K562 (cell line): ENCODE measurements around the gene CBFA2T2. TPM values are rescaled to one million over a fixed set of nuclear protein-coding genes. Genes with fewer than 3 reads are reported as not detected.
A peak's percentile ranks its signal among the peaks of the same experiment; 100 is the strongest.

Experiments used
- ATAC-seq: fragments of 200-7000 bp; cut with Tn5 transposase; 3 replicates; pipeline ENCODE4 v1.9.1; 2020; ENCODE audit warnings: moderate library complexity
- BruUV-seq: library from RNA; stranded (reverse); fragments of 400-500 nt; replicated peaks from 2 replicates; lab custom pipeline; 2021; lab: Mats Ljungman, UMichigan
- CTCF ChIA-PET: fragments of 300-600 bp; formaldehyde crosslinking; extraction: SDS; loops from one replicate; lab custom pipeline; 2021; ENCODE audit warnings: low intra/inter-chr PET ratio; lab: Yijun Ruan, JAX
- POLR2A ChIA-PET: fragments of 300-600, 350-650 bp; sonication (Branson Sonifier 250); formaldehyde crosslinking; extraction: SDS; loops from one replicate; lab custom pipeline; 2021; ENCODE audit warnings: antibody characterized with exemption, inconsistent platforms; lab: Yijun Ruan, JAX
- DNase-seq, 4 experiments: peaks; one replicate each; pipeline versions ENCODE4 v3.0.0 to v3.0.0-alpha.2; 2011 to 2018; ENCODE audit warnings: low spot score in 3 of 4, mixed read lengths in 3 of 4; ENCODE audit errors: extremely low read depth in 1 of 4
- FAIRE-seq: peaks from 2 replicates; lab custom pipeline; 2011; peaks lifted over from hg19 to GRCh38; lab: Jason Lieb, UNC
- H2AFZ ChIP-seq: 2 replicates; pipeline ENCODE4 v1.6.0; 2011; ENCODE audit warnings: low read depth, low read length, control low read depth, inconsistent platforms
- H3K27ac ChIP-seq: fragments of 200-600 bp; 3 replicates; pipeline ENCODE4 v1.8.0; 2011; ENCODE audit warnings: low read depth, mild to moderate bottlenecking, control low read depth, inconsistent platforms, low read length, moderate library complexity, mixed read lengths; ENCODE audit errors: extremely low read depth
- H3K27me3 ChIP-seq, 2 experiments: fragments of 300-600 bp in 1 of 2; 2 replicates in 1 of 2; 3 replicates in 1 of 2; pipeline versions ENCODE4 v1.6.0 to v1.8.0; 2011; ENCODE audit warnings: inconsistent platforms in 2 of 2, low read length in 2 of 2, mild to moderate bottlenecking in 1 of 2, mixed read lengths in 1 of 2, moderate library complexity in 1 of 2; ENCODE audit not compliant: control insufficient read depth in 2 of 2, insufficient read depth in 2 of 2
- H3K36me3 ChIP-seq: fragments of 300-600 bp; 3 replicates; pipeline ENCODE4 v1.8.0; 2011; ENCODE audit warnings: mild to moderate bottlenecking, low read length, inconsistent platforms; ENCODE audit not compliant: control insufficient read depth, insufficient read depth
- H3K4me1 ChIP-seq, 2 experiments: fragments of 200-600 bp in 1 of 2; replicated peaks in 1 of 2; 2 replicates in 1 of 2; 3 replicates in 1 of 2; pipeline versions ENCODE4 v1.5.1 to v1.8.0; 2011; ENCODE audit warnings: inconsistent platforms in 2 of 2, low read length in 2 of 2, mild to moderate bottlenecking in 1 of 2, mixed read lengths in 1 of 2, moderate library complexity in 1 of 2; ENCODE audit not compliant: control insufficient read depth in 2 of 2, insufficient read depth in 2 of 2
- H3K4me2 ChIP-seq: 2 replicates; pipeline ENCODE4 v1.6.1; 2011; ENCODE audit warnings: low read length, control low read depth, inconsistent platforms, mixed read lengths; ENCODE audit not compliant: insufficient read depth
- H3K4me3 ChIP-seq: fragments of 200-600 bp; sonication (generic), shearing (Covaris generic); 2 replicates; pipeline ENCODE4 v1.5.1; 2016; ENCODE audit warnings: control low read depth, inconsistent platforms
- H3K79me2 ChIP-seq: fragments of 200-600 bp; 3 replicates; pipeline ENCODE4 v1.8.0; 2011; ENCODE audit warnings: low read length, inconsistent platforms; ENCODE audit not compliant: control insufficient read depth, insufficient read depth
- H3K9ac ChIP-seq, 2 experiments: 2 replicates each; pipeline versions ENCODE4 v1.6.0 to v1.6.1; 2011; ENCODE audit warnings: low read depth in 2 of 2, low read length in 2 of 2, control low read depth in 1 of 2, inconsistent platforms in 1 of 2, mild to moderate bottlenecking in 1 of 2, mixed read lengths in 1 of 2; ENCODE audit not compliant: insufficient read depth in 1 of 2
- H3K9me1 ChIP-seq: one replicate; pipeline ENCODE4 v1.6.0; 2011; ENCODE audit warnings: inconsistent platforms, mild to moderate bottlenecking, low read length, moderate library complexity; ENCODE audit not compliant: control insufficient read depth, insufficient read depth
- H3K9me3 ChIP-seq: replicated peaks from 2 replicates; pipeline ENCODE4 v1.5.1; 2011; ENCODE audit warnings: low read depth, low read length, inconsistent platforms; ENCODE audit not compliant: control insufficient read depth, insufficient read depth
- H4K20me1 ChIP-seq: replicated peaks from 2 replicates; pipeline ENCODE4 v1.6.1; 2011; ENCODE audit warnings: low read length, inconsistent platforms, mixed read lengths; ENCODE audit not compliant: control insufficient read depth, insufficient read depth
- ATF7 ChIP-seq: fragments of 450-650 bp; IDR thresholded peaks from 2 replicates; pipeline ENCODE4 v1.7.1; 2014; ENCODE audit warnings: mild to moderate bottlenecking, moderate library complexity
- CHCHD3 ChIP-seq: fragments of 250-450 bp; sonication (Bioruptor Pico); IDR thresholded peaks from 2 replicates; pipeline ENCODE4 v2.1.2; 2022; ENCODE audit warnings: mild to moderate bottlenecking
- E2F6 ChIP-seq, 2 experiments: IDR thresholded peaks; 2 replicates each; pipeline ENCODE4 v1.6.1; 2011; ENCODE audit warnings: borderline replicate concordance in 1 of 2, control low read depth in 1 of 2, low read depth in 1 of 2, low read length in 1 of 2, mild to moderate bottlenecking in 1 of 2, mixed read lengths in 1 of 2, moderate library complexity in 1 of 2; ENCODE audit not compliant: insufficient read depth in 1 of 2, insufficient read length in 1 of 2, poor library complexity in 1 of 2, severe bottlenecking in 1 of 2; ENCODE audit errors: extremely low read depth in 1 of 2
- ESRRB ChIP-seq: fragments of 250-450 bp; sonication (Bioruptor Pico); IDR thresholded peaks from 2 replicates; pipeline ENCODE4 v1.5.0; 2020; ENCODE audit warnings: mild to moderate bottlenecking, moderate library complexity, borderline replicate concordance
- ETV1 ChIP-seq: fragments of 450-650 bp; conservative IDR thresholded peaks from 2 replicates; pipeline ENCODE4 v1.6.1; 2016; ENCODE audit warnings: missing genetic modification characterization, control low read depth, low read depth, missing compliant biosample characterization
- FOXJ2 ChIP-seq: fragments of 200-800 bp; sonication (Bioruptor generic); IDR thresholded peaks from 2 replicates; pipeline ENCODE4 v1.6.1; 2016; ENCODE audit warnings: missing genetic modification characterization, missing compliant biosample characterization
- GTF3C2 ChIP-seq: IDR thresholded peaks from 3 replicates; pipeline ENCODE4 v1.6.1; 2011; ENCODE audit warnings: borderline replicate concordance, mild to moderate bottlenecking, moderate library complexity; ENCODE audit not compliant: insufficient read length; ENCODE audit errors: extremely low read depth
- KDM1A ChIP-seq, 2 experiments: fragments of 450-650 bp; IDR thresholded peaks; 2 replicates each; pipeline ENCODE4 v1.6.1; 2016; ENCODE audit warnings: mild to moderate bottlenecking in 2 of 2
- MBD2 ChIP-seq: sonication (generic); IDR thresholded peaks from 2 replicates; pipeline ENCODE4 v1.6.1; 2016; ENCODE audit warnings: low read depth, borderline replicate concordance
- NCOA2 ChIP-seq, 2 experiments: fragments of 450-650 bp; IDR thresholded peaks; 2 replicates each; pipeline ENCODE4 v1.6.1; 2018; ENCODE audit warnings: mild to moderate bottlenecking in 2 of 2, moderate library complexity in 1 of 2; ENCODE audit not compliant: partially characterized antibody in 2 of 2
- NFRKB ChIP-seq: fragments of 450-650 bp; IDR thresholded peaks from 2 replicates; pipeline ENCODE4 v1.6.1; 2016; ENCODE audit warnings: low read depth
- POLR2G ChIP-seq: fragments of 200-400 bp; formaldehyde crosslinking; IDR thresholded peaks from 2 replicates; pipeline ENCODE4 v1.6.1; 2017; ENCODE audit warnings: low read depth, mild to moderate bottlenecking, antibody characterized with exemption, low read length, moderate library complexity
- RBFOX2 ChIP-seq: fragments of 200-400 bp; formaldehyde crosslinking; IDR thresholded peaks from 2 replicates; pipeline ENCODE4 v1.6.1; 2017; ENCODE audit warnings: low read depth, mild to moderate bottlenecking, low read length, moderate library complexity
- SETDB1 ChIP-seq: IDR thresholded peaks from one replicate; pipeline ENCODE4 v1.6.1; 2012; ENCODE audit warnings: low read length, control low read depth, inconsistent platforms
- SMAD3 ChIP-seq: fragments of 450-650 bp; formaldehyde crosslinking; conservative IDR thresholded peaks from 2 replicates; pipeline ENCODE4 v1.4.0; 2020; ENCODE audit warnings: mild to moderate bottlenecking
- XRCC3 ChIP-seq: fragments of 450-650 bp; IDR thresholded peaks from 2 replicates; pipeline ENCODE4 v1.6.1; 2017; ENCODE audit warnings: mild to moderate bottlenecking, moderate library complexity
- ZC3H4 ChIP-seq: sonication (generic); formaldehyde crosslinking; IDR thresholded peaks from 2 replicates; pipeline ENCODE4 v1.9.0; 2021; ENCODE audit warnings: missing genetic modification reagents, borderline replicate concordance
- ZKSCAN8 ChIP-seq: fragments of 200-800 bp; sonication (Bioruptor generic); IDR thresholded peaks from 2 replicates; pipeline ENCODE4 v1.6.1; 2016; ENCODE audit warnings: missing genetic modification characterization, missing compliant biosample characterization
- ZNF212 ChIP-seq: fragments of 450-650 bp; formaldehyde crosslinking; IDR thresholded peaks from 2 replicates; pipeline ENCODE4 v1.4.0; 2020; ENCODE audit warnings: mild to moderate bottlenecking
- ZNF76 ChIP-seq: fragments of 250-450 bp; sonication (Bioruptor Pico); IDR thresholded peaks from 2 replicates; pipeline ENCODE4 v1.4.0; 2020; ENCODE audit warnings: mild to moderate bottlenecking, moderate library complexity, borderline replicate concordance
- WGBS: fragments of 100-300 bp; shearing (Covaris generic); methylation state at CpG from one replicate; pipeline ENCODE4 v1.1.6; 2016; ENCODE audit warnings: low coverage, mixed read lengths; ENCODE audit not compliant: insufficient coverage; ENCODE audit errors: missing lambda C conversion rate; 5-methylcytosine and 5-hydroxymethylcytosine counted together
- in situ Hi-C: fragments of 300-500 bp; cut with MboI; formaldehyde crosslinking; loops from 4 replicates; pipeline ENCODE4 v1.15.0; 2018; ENCODE audit warnings: inconsistent platforms, mixed read lengths
- intact Hi-C: fragments of 100-400 bp; cut with micrococcal nuclease; formaldehyde crosslinking; loops from 2 replicates; pipeline ENCODE4 v1.14.2; 2022
- polyA plus RNA-seq, 8 experiments: library from polyadenylated mRNA; depleted of rRNA in 4 of 8; stranded (reverse) in 5 of 8; unstranded in 3 of 8; fragments of >200 nt; fragmentation: Nextera tagmentation in 2 of 8; fragmentation: Illumina TruSeq in 1 of 8; extraction: Ambion mirVana in 2 of 8; extraction: Trizol in 1 of 8; gene quantifications; 2 replicates each; pipeline versions ENCODE4 v1.2.1 to v1.2.3, GENCODE V29; 2011 to 2014; ENCODE audit warnings: inconsistent platforms in 1 of 8, missing spikeins in 1 of 8
- total RNA-seq, 7 experiments: library from RNA; depleted of rRNA in 6 of 7; stranded (reverse); fragments of >200 nt in 6 of 7; fragmentation: Illumina TruSeq in 2 of 7; extraction: Trizol in 2 of 7; gene quantifications; 2 replicates each; pipeline versions ENCODE4 v1.2.1 to v1.2.3, GENCODE V29; 2011 to 2021; ENCODE audit warnings: low replicate concordance in 1 of 7

The CBFA2T2 gene
- total and polyA plus RNA-seq, 9 of the 15 experiments (the other 6 are each of a cell fraction or from before 2014, with no cell fraction given) = 0.27 to 9.6 (median 5.8) TPM

GRCh38 chr20:33676121-33676520 is 186.2 kb downstream of the CBFA2T2 start:
- WGBS = 96% methylated on average over 9 of the region's 11 CpGs
- CTCF ChIA-PET = no interaction called here
- Histone ChIP-seq H3K4me3 (no peak overlapping the region), H3K36me3 (peaks cover 61% of the 10 kb centered on the region), H3K27ac (no peak overlapping the region), H2AFZ (no peak overlapping the region), H4K20me1 (peaks cover 16% of the 10 kb centered on the region; the same call in 1 of the 2 replicates), H3K4me2 (no peak overlapping the region), H3K9me3 (no peaks in the 10 kb centered on the region), H3K9ac (peak overlapping the region in 1 of 2 experiments; percentile 50; a peak in 1 of 4 replicates), H3K27me3 (no peaks in the 10 kb centered on the region), H3K9me1 (peaks cover 5% of the 10 kb centered on the region), H3K79me2 (peaks cover 30% of the 10 kb centered on the region), H3K4me1 (peaks cover 17 to 56% of the 10 kb centered on the region in 2 experiments)
- DNase-seq (no peak), ATAC-seq (no peak), FAIRE-seq (no peak)
- intact Hi-C loops (no loop called here), in situ Hi-C loops (no loop called here)
- no peak for TF ChIP-seq NCOA2 (IDR thresholded peaks at IDR 0.05; ENCODE audit: partially characterized antibody in 2 of 2)
- TF ChIP-seq GTF3C2 = no peak
- TF ChIP-seq POLR2G = peak; percentile 10; the same call in 1 of the 2 replicates
- TF ChIP-seq ZNF212 (CRISPR knock-in tag) = no peak
- no peak for TF ChIP-seq E2F6 (IDR thresholded peaks at IDR 0.05; ENCODE audit: borderline replicate concordance in 1 of 2, extremely low read depth in 1 of 2, insufficient read depth in 1 of 2, insufficient read length in 1 of 2, low read depth in 1 of 2, low read length in 1 of 2, poor library complexity in 1 of 2, severe bottlenecking in 1 of 2)
- TF ChIP-seq ETV1 (tag) = no peak
- 0 out of 2 replicates have a peak, but pooled peaks have one; percentile 27 for TF ChIP-seq RBFOX2
- no peak for TF ChIP-seq ZKSCAN8 (CRISPR knock-in tag)
- TF ChIP-seq MBD2 = no peak
- TF ChIP-seq NFRKB = no peak
- no peak for TF ChIP-seq ATF7
- no peak for TF ChIP-seq SMAD3 (CRISPR knock-in tag)
- TF ChIP-seq XRCC3 = no peak
- TF ChIP-seq CHCHD3 (CRISPR knock-in tag) = no peak
- TF ChIP-seq KDM1A (IDR thresholded peaks at IDR 0.05) = peak in 1 of 2 experiments; percentile 27; a peak in 1 of 4 replicates
- no peak for TF ChIP-seq FOXJ2 (tag)
- TF ChIP-seq ZC3H4 = no peak
- TF ChIP-seq ZNF76 (CRISPR knock-in tag) = no peak
- no peak for TF ChIP-seq SETDB1
- no peak for TF ChIP-seq ESRRB (CRISPR knock-in tag)
- no TSS peak for BruUV-seq
- POLR2A ChIA-PET = interaction anchor here (2.5 kb wide), 1 partner anchor 9 kb away, joined by 15 read pairs; no protein-coding TSS in a partner anchor
